Fibroblast of skin of left biceps (primary cell): ENCODE results near the gene RFPL2.

Source experiments
- DNase-seq, 2 experiments: peaks; one replicate each; pipeline ENCODE4 v3.0.0-alpha.2; 2013; ENCODE audit warnings: low read depth in 2 of 2

Gene RFPL2

DNA sequence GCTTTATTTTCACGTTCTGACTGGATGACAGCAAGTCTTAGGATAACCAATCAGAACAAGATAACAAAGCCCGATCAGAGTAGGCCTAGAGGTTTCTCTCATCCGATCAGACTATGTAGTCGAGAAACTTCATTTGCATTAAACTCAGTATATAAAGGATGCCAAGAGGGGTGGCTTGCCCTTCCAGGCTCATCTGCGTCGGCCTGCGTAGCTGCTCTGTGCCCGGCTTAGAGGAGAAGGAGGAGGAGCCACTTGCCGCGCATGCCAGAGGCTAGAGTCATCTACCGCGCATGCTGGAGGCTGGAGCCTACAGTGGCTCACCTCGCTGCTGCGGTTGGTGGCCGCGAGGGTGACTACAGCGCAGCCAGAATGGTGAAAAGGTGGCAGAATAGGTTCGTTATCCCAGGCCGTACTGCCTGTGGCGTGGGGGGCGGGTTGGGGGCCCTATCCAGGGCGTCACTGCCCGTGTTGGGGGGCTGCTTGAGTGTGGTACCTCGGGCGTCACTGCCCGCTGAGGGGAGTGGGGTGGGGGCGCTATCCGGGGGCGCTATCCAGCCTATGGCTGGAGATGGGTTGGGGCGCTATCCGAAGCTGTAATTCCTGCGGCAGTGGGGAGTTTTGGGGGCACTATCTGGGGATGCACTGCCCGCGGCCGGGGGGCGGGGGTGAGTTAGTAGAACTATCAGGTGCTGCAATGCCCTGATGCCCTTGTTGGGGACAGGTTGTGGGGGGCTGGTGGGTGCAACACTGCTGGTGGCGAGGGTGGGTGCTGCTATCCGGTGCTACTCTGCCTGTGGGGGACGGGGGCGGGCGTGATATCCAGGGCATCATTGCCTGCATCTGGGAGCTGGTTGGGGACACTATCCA, at the start of gene RFPL2:
Gene RFPL2, minus strand, starts transcription at position 218 of the 867 bp plus-strand sequence. CDS start 2,622 bp downstream, outside the sequence.
- DNase-seq, result no peak

DNA sequence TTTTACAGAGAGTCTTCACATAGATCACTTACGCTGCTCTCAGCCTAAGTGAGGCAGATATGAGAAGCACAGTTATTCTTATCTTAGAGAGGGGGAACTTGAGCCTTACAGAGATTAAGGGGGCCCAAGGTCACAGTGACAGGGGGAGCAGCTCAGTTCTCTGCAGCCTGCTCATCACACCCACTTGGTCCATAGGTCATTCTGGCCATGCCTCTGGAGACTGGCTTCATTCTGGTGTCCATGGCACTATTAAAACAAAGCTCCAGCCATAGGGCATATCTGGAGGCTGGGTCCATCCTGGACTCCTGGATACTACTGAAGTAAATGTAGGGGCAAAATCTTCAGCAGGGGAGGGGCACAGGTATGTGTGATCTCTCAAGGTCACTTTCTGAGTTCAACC, 44.4 kb upstream of the RFPL2 start:
- no peak for DNase-seq

DNA sequence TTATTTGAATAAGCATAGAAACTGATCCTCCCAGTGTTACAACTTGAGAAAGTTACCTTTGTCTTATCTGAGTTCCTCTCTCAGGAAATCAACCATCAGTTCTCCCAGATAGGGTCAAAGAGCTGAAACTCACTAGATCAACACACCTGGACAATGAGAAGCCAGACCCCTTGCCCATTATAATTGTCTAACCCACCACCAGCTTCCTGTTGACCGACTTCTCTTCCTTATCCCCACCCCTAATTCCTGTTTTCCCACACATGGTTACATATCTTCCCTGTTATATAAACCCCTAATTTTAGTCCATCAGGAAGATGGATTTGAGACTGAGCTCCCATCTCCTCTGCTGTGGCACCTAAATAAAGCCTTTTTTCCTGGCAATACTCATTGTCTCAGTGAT, 43.4 kb upstream of the RFPL2 start:
- DNase-seq, result no peak

DNA sequence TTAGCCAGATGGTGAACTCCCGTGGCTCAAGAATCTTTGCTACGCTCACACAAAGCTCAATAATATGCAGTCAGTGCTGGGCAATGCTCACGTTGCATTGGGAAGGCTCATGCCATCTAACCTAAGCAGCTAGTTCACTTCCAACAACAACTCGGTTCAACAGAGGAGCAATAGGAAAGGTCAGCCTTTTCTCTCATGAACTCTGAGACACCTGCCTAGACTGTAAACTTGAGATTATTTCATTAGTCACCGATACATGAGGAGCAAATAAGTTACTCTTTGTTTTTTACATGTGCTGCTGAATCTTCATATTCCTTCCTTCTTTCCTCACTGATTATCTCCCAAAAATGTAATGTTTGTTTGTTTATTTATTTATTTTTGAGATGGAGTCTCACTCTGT, 41.3 kb upstream of the RFPL2 start:
- DNase-seq, result no peak

DNA sequence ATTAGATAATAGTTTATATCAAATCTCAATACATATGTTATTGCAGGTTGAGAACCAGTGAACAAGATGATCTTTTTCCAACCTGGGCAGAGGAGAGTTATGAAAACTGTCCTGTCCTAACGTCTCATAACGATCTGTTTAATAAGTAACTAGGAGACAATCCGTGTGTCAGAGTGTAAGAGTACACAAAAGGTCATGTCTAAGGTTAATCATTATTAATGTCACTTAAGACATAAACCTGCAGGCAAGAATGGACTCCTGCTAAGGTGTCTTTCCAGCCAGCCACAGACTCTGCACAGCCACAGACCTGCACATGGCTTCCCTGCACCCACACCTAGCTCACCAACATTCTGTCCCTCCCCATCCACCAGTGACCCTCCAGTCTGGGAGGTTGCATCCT, 40.2 kb upstream of the RFPL2 start:
- no peak for DNase-seq

DNA sequence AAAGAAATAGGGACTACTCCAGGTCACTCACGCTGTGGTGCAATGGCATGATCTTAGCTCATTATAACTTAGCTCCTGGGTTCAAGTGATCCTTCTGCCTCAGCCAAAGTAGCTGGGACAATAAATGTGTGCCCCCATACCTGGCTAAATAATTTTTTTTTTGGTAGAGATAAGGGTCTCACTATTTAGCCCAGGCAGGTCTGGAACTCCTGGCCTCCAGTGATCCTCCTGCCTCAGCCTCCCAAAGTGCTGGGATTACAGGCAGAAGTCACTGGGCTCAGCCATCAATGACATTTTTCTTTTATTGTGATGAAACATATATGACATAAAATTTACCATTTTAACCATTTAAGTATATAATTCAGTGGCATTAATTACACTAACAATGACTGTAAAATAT, 39.7 kb upstream of the RFPL2 start:
- no peak for DNase-seq

DNA sequence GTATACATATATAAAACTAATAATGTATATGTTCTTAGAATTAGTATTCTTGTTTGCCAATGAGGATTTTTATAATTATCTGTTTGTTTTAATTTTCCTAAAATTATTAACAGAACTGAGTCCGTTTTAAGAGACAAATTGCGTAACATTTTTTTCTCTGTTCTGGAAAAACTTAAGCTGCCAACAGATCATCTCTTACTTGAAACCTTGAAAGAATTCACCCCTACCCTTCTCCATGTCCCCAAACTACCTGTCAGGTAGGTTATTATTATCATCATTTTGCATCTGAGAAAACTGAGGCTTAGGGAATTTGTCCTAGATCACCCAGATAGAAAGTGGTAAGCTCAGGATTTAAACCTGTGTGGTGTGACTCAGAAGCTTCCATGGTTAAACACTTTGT, 35.6 kb upstream of the RFPL2 start:
- DNase-seq, result no peak

DNA sequence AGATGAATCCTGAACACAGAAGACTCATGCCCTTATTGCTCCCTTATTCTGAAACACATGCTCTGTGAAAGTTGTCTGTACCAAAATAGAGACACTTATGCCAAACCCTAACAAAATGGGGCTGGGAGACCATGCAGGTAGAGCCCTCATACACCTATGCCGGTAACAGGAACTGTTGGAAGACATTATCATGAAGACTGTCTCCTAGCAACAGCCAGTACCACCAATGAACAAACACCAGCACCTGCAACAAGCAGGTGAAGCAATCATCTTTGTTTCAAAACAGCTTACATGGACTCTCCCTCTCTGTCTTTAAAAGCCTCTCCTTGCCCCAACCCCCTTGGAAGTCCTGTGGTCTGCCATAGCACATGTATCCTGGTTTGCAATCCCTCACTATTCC, 33.0 kb upstream of the RFPL2 start:
- no peak for DNase-seq

DNA sequence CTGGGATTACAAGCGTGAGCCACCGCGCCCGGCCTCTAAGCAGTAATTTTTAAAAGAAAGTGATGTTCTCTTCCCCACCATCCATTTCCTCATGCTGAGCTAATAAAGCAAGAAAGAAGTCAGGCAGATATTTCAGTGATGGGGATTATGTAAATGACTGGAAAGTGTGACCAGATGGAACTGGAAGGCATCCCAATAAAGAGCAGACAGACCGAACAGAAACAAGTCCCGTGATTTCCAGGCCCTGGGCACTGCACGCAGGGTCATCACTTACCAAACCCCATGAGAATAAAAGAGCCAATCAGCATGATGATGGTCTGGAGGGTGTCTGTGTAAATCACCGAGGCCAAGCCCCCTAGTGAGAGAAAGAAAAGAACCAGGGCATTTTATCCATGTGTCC, 32.1 kb upstream of the RFPL2 start:
- no peak for DNase-seq

DNA sequence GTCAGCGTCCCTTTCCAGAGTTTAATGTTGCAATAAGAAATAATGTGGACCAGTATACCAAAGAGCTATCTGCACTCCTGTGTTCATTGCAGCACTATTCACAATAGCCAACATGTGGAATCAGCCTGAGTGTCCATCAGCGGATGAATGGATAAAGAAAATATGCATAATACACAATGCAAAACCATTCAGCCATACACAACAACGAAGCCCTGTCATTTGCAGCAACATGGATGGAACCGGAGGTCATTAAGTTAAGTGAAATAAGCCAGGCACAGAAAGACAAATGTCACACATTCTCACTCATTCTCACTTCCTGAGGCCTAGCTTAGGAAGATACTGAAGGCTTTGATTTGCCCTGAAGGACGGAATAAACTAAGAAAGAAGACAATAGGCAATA, 28.2 kb upstream of the RFPL2 start:
- no peak for DNase-seq

DNA sequence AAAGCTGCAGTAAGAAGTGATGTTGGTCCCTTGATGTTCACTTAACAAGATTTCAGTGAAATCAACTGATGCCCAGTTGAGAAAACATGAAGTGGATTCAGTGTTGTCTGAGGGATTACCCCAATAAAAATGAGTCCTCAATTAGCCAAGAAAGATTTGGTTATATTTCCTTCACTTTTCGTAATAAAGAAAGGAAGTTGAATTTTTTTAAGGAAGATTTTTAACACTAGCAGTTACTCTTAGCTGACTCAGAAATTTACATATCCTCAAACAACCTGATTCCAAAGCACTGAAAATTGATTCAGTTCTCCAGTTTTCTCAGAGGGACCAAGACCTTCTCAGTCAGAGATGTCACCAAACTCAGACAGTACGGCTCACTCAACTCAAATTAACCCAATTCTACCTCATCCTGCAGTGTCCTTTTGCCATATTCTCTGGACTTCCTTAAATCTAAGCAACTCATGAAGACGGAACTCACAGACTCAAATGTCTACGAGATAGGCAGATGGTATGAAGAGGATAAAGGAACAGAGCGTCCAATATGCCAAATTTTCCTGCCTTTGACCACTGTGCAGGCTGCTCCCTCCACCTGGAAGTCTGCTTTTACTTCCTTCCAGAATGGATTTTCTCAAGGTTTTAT, 27.4 kb upstream of the RFPL2 start:
- DNase-seq, result no peak

DNA sequence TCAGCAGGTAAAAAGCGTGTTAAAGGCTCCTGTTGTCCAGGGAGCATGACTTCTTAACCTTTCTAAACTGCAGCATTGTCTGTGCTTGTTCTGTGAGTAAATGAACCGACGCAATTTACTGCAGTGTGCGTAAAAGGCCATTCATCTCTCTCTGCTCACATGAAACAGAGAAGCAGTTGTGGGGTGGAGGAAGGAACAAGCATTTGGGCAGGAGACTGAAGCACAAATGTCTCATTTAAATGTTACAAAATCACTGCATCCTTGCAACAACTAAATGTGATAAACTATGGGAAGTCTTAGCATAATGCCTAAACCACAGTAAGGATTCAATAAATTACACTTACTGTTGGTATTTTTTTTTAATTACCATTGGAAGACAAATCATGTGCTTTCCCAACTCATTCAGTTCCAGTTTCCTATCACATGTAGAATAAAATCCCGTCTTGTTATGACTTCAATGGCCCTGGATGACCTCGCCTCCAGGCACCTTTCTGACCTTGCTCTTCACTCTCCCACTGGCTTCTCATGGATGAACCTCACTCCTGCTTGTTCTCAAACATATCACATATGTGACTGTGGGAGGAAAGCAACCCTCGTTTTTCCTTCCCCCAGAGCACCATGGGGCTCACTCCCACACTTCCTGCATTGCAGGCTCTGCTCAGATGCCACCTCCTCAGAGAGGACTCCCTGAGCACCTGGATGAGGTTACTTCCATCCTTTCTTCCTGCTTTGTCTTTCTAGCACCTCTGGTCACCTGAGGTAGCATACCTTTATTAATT, 21.6 kb upstream of the RFPL2 start:
- DNase-seq, result no peak

DNA sequence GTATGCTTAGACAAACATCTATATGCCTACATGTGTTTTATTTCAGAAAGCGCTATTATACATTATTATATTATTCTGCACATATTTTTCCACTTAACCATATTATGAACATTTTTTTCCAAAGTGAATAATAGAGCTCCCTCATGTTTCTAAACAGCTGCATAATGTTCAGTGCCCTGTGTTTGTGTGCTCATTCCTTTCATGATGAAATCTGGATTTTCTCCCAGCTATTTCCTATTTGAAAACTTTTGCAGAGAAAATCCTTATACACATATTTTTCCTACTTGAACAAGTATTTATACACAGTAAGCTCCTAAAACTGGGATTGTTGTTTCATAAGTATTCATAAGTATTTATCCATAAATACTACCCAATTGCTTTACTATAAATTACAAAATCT, 18.1 kb upstream of the RFPL2 start:
- no peak for DNase-seq

DNA sequence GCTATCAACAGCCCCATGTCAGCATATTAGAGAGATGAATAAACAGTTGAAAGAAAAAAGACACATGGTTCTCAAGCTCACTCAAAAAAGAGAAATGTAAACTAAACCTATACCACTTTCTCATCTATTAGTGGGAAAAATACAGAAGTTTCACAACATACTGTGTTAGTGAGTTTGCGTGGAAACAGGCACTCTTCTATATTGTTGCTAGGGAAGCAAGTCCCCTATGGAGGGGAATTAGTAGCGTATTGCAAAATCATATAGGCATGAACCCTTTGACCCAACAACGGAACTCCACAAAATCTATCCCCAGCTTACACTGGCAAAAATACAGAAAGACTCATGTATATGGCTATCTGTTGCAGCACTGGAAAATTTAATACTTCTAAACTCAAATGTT, 14.2 kb upstream of the RFPL2 start:
- DNase-seq, result no peak

DNA sequence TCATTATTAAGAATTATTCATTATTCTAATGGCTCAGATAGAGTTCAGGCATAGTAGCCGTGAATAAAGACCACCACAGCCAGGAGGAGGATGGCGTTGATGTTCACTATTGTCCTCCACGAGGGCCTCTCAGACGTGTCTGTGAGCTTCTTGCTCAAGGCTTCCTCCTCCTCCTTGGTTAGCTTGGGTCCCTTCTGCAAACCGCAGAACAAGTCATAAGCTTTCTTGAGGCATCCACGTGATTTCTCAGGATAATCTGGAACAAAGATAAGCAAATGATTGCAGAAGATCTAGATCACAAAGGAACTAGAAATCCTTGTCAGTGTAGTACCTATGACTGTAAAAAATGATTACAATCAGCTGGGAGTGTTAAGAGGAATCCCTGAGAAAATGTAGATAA, 13.6 kb upstream of the RFPL2 start:
- no peak for DNase-seq

DNA sequence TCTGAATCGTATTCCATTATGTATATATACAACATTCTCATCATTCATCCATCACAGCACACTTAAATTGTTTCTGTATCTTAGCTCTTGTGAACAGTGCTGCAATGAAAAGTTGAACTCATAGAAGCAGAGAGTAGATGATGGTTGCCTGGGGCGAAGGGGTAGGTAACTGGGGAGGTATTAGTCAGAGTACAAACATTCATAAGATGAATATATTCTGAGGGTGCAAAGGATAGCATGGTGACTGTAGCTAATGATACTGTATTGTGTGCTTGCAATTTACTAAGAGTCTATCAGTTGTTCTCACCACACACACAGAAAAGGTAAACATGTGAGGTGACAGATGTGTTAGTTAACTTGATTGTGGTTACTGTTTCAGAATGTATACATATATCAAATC, 12.6 kb upstream of the RFPL2 start:
- DNase-seq, result no peak

DNA sequence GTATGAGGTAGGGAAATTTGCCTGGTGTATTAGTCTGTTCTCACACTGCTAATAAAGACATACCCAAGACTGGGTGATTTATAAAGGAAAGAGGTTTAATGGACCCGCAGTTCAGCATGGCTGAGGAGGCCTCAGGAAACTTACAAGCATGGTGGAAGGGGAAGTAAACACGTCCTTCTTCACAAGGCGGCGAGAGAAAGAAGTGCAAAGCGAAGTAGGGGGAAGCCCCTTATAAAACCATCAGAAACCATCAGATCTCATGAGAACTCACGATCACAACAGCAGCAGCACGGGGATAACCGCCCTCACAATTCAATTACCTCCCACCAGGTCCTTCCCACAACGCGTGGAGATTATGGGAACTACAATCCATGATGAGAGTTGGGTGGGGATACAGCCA, 12.0 kb upstream of the RFPL2 start:
- no peak for DNase-seq

DNA sequence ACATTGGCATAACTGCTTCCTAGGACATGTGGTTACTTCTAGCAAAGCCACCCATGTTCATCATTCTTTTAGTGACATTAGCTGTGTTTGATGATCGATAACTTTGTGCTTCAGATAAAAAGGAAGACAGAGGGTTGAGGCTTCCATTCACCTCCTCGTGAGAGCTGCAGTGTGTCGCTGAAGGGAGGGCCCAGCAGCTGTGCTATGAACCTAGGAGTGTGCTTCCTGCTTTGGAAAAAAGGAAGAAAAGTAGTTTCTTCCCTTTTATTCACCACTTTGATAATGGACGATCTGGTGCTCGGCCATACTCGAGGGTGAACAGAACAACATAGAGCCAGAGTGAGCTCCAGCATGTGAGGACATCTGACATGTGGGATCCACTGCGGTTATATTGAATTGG, 6.1 kb upstream of the RFPL2 start:
- no peak for DNase-seq

DNA sequence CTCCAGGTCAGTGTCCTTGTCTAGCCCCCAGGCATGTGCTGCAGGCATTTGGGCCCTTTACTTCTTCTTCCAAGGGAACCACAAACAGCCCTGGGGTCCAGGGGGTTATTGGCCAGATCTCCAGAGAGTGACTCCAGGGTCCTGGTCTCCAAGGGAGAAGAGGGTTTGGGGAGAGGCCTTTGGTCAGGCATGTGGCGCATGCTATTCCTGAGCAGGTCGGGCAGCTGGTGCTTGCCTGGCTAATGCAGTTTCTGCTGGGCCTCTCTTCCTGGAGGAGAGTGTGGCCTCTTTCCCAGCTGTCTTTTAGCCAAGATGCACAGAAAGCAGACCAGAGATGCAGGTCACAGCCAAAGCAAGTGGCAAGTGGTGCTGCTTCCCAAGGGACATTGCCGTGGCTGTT, 3.8 kb upstream of the RFPL2 start:
- no peak for DNase-seq

DNA sequence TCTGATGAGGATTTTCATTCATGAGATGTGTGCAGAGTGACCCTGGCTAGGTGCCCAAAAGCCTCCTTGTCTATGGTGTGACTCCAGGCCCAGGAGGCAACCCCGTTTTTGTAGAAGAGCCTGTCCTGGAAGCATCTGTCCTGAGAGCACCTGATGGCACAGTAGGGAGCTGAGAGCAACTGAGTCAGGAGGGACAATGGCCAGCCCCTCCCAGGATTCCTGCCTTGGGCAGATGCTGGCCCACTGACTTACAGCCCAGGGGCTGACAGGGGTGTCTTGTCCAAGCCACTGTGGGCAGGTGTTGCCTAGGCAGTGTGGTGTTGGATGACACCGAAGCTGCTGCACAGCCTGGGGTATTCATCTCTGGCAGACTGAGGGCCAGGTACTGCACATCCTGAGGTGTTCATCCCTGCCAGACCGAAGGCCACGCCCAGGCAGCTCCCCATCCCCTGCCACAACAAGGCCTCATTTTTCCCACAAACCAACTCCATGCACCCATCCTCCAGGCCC, 3.2 kb upstream of the RFPL2 start:
- DNase-seq, result no peak

DNA sequence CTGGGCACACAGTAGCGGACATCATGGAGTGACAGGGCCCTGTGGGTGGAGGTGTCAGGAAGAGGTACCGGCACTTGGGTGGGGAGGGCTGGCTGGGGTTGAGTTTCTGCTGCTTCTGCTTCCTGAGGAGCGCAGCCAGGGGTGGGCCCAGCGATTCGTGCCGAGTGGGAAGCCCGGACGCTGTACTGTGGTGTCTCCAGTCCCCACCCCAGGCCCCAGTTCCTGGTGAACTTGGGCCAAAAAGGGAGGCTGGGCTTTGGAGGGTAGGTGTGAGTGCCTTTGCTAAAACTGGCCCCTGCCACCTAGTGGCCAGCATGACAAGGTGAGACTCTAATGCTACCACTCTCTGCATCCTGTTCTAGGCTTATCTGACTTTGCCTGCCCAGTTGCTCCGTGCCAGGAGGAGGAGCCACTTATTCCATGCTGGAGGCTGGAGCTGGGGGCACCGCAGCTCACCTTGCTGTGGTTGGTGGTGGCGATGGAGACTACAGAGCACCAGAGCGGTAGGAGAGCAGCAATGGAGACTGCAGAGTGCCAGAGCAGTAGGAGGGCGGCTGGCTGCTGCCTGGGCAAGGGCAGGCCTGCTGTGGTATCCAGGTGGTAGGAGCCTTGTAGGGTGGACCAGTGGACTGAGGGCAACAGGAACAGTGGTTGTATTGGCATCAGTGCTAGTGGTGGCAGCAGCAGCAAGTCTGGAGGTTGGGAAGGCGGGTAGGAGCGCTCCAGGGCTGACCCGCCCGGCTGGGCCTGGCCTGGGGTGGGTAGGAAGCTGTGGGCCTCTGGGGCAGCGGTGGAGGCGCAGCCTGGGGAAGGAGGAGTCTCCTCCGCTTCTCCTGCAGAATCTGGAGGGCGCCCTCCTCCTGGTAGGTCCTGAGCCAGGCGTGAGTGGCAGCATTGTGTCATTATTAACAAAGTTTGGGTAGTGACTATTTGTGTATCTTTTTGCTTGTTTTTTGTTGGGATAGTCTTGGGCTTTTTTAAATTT, 2.2 kb upstream of the RFPL2 start:
- DNase-seq, result no peak
